NCI-H69 (cell line): ENCODE measurements around the gene FANCE.

Experiments used
- DNase-seq: peaks from one replicate; lab custom pipeline; 2025; lab: John Stamatoyannopoulos, UW

FANCE gene

DNA sequence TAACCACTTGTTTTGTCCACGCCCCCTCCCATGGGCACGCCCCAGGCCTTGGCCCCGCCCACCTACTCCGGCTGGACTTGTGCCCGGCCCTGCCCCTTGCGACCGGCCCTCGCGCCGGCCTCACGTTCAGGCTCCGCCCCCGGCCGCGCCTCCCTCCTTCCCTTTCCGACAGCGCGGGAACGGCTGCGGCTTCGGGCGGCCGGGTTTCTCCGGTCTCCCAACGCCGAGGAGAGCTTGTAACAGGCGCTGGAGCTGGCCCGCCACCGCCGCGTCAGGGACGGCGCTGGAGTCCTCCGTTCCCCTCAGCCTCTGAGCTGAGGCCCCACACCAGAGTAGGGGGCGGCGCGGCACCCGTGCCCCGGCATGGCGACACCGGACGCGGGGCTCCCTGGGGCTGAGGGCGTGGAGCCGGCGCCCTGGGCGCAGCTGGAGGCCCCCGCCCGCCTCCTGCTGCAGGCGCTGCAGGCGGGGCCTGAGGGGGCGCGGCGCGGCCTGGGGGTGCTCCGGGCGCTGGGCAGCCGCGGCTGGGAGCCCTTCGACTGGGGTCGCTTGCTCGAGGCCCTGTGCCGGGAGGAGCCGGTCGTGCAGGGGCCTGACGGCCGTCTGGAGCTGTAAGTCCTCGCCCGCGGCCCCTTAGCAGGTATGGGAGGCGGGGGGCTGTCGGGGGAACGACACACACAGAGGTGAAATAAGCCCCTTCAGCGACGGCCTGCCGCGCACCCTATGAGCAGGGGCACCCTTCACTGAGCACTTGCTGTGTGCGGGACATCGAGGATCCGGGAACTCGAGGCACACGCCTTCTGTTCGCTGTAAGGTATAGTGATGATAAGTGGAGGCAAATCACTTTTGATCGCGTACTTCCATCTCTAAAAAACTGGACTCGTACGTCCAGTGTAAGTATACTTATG, at the start of gene FANCE:
Gene FANCE, plus strand, starts transcription at position 156 of the 908 bp plus-strand sequence. Its CDS starts 208 bp downstream, at position 364.
- DNase-seq = peak; percentile 96

DNA sequence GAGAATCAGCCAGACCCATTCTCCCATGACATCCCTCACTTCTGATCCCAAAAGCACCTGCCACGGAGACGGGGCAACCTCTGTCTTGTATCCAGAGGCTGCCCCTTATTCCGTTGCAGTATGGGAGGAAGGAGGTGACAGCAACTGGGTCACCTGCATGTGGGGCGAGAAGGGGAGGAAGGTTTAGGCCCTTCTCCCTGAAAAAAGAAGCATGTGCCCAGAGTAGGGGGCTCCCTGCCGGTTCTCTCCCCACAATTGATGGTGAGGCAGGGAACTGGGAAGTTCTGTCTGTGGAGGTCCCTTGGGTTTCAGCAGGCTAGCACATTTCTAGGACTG, 49.3 kb upstream of the FANCE start:
- no peak for DNase-seq

DNA sequence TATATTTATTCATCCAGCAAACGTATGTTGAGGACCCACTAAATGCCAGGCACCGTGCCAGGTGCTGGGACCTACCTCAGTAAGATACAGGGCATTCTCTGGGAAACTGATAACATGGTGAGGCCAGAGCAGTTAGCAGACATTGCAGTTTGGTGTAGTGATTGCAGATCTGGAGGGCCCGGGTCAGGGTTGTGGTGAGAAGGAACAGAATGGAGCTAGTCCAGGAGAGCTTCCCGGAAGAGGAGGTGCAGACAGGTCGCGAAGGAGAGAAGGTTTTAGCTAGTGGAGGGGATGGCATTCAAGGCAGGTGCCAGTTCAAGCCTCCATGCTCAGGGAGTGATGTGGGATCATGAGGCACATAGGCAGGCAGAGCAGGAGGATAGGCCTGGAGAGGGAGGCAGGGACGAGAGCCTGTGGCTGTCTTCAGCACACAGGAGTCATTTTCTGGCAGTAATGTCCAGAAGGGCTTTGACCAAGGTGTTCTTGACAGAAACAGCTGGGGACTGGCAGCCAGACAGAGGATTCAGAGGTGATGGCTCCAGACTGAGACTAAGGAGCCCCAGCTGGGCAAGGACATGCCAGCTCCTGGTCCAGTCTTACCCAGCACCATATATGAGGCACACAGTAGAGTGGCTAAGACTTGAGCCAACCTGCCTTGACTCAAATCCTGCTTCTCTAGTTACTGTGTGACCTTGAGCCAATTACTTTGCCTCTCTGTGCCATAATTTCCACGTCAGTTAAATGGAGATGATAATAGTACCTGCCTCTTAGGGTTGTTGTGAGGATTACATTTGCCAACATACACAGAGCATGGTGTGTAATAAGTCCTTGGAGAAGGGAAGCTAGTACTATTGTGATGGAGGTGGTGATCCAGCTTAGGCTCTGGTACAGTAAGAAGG, 48.3 kb upstream of the FANCE start:
- no peak for DNase-seq

DNA sequence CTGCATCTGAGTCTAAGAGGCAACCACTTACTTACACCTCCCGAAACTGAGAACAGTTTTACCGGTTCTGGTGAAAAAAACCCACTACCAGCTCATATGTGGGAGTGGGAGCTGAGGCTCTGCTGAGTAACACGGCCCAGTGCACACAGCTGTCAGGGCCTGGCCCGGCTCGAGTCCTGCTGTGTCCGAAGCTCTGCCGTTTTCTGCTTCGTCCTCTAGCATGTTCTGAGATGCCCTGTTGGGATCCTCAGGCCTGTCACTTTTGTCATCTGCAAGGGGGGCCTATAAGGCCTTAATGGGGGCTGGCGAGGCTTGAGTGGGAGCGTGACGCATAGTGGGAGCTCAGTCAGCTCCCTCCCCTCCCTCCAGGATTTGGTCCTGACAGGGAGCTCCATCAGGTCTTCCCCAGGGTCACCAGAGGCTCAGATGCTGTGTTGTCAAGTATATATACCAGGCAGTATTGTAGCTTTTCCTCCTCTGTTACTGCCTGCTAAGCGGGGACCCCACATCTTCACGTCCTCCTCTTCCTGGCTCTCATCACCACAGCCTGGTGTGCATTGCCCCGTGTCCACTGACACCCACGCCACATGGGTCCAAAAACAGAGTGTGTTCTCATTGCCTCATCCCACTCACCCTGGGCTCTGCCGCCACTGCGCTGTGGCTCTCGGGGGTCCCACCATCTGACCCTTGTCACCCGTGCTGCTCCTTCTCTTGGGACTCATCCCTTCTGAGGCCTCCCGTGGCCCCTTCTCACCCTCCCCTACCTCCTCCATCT, 45.2 kb upstream of the FANCE start:
- DNase-seq = no peak

- DNase-seq = no peak
Observed at GRCh38 chr6:35409245-35409644, 42.9 kb upstream of the FANCE start.

- DNase-seq = no peak
Observed at GRCh38 chr6:35410131-35410530, 42.0 kb upstream of the FANCE start.

DNA sequence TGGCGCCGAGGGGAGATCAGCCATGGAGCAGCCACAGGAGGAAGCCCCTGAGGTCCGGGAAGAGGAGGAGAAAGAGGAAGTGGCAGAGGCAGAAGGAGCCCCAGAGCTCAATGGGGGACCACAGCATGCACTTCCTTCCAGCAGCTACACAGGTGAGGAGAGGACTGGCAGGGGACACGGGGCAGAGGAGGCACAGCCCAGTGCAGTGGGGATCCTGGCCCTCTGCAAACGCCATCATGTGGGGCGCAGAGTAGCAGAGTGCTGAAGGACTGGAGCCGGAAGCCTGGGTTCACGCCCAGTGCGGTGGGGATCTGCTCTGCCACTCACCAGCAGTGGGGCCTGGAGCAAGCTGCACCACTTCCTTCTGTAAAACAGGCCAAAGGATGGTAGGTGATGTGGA, 41.1 kb upstream of the FANCE start:
- DNase-seq = no peak

GRCh38 chr6:35412102-35412501, 40.0 kb upstream of the FANCE start:
- no peak for DNase-seq

GRCh38 chr6:35413911-35414310, 38.2 kb upstream of the FANCE start:
- no peak for DNase-seq

- peak; percentile 95 for DNase-seq
Observed at GRCh38 chr6:35415065-35415891, 36.9 kb upstream of the FANCE start.

- no peak for DNase-seq
Observed at GRCh38 chr6:35417979-35418661, 34.0 kb upstream of the FANCE start.

DNA sequence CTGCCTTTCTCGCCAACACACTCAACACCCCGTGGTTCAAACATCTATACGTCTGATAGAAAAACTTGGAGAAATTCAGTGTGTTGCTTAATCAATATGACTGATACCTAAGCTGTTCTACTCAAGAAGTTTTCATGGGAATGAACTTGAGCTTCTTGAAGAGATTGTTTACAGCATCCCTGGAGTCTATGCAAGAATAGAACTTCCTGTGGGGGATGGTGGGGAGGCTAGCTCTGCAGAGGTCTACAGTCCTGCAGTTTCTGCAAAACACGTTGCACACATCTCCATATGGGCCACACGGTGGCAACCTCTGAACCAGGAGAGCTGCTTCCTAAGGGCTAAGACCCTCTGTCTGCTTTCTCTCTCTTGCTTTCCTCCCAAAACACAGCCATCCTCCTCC, 32.7 kb upstream of the FANCE start:
- peak; percentile 30 for DNase-seq

DNA sequence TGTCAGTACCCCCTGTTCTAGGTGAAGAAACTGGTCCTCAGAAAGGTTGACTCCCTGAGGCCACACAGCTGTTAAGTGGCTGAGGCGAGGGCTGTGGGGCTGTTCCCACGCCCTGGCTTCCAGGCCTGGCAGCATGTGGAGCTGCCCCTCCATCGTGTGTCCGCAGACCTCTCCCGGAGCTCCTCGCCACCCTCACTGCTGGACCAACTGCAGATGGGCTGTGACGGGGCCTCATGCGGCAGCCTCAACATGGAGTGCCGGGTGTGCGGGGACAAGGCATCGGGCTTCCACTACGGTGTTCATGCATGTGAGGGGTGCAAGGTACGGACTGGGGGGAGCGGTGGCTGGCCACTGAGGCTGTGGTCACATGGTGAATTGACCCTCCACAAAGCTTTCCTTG, 32.2 kb upstream of the FANCE start:
- DNase-seq = no peak

GRCh38 chr6:35425284-35425683, 26.9 kb upstream of the FANCE start:
- DNase-seq = no peak

GRCh38 chr6:35426074-35426473, 26.1 kb upstream of the FANCE start:
- DNase-seq = no peak

- no peak for DNase-seq
Observed at GRCh38 chr6:35427435-35427834, 24.7 kb upstream of the FANCE start.

DNA sequence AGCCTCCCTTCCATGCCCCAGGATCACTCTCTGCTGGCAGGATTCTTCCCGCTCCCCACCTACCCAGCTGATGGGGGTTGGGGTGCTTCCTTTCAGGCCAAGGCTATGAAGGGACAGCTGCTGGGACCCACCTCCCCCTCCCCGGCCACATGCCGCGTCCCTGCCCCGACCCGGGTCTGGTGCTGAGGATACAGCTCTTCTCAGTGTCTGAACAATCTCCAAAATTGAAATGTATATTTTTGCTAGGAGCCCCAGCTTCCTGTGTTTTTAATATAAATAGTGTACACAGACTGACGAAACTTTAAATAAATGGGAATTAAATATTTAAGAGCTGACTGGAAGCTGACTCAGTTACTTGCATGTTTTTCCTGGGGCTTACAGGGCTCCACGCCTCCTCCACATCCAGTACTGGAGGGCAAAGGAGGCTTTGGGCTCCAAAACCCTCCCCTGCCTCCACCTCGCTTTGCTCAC, 24.3 kb upstream of the FANCE start:
- no peak for DNase-seq

- no peak for DNase-seq
Observed at GRCh38 chr6:35428421-35429149, 23.6 kb upstream of the FANCE start.

GRCh38 chr6:35429463-35429862, 22.7 kb upstream of the FANCE start:
- DNase-seq = no peak

DNA sequence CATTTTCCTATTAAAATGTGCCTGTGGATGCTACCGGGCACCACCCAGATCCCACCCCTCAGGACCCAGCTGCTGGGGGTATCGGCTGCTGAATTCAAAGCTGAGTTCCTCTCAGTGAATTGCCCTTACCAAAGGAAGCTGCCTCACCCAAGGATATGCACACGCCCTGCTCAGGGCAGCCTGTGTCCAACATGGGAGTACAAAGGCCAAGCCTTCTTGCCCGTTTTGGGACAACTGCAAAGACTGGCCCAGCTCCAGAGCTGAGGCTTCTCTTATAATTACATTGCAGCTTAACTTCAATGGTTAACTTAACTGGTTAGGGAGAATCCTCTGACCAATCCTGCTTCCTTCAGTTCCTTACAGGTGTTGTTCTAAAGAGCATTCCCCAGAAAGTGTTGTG, 19.8 kb upstream of the FANCE start:
- DNase-seq = no peak
